ENCODE data around the gene MORC2.

The MORC2 gene

GRCh38 chr22:30922151-30922611 lies 46.4 kb downstream of the MORC2 start:
- TF ChIP-seq CTCF (tag by site-specific recombination; IDR thresholded peaks at IDR 0.05), result no peak
- TF ChIP-seq ZNF600 (tag by site-specific recombination; IDR thresholded peaks at IDR 0.05), result 0 out of 2 replicates have a peak, but pooled peaks have one; percentile 21
- TF ChIP-seq ZNF19 (tag by site-specific recombination; IDR thresholded peaks at IDR 0.05; ENCODE audit: low read depth), result no peak
- TF ChIP-seq ZNF660 (tag by site-specific recombination; IDR thresholded peaks at IDR 0.05), result no peak
- no peak for TF ChIP-seq ZNF266 (tag by site-specific recombination; IDR thresholded peaks at IDR 0.05; ENCODE audit: low read depth)
- Histone ChIP-seq H3K36me3 (ENCODE audit: control insufficient read depth in 2 of 2, insufficient read depth in 1 of 2, low read length in 2 of 2) (peaks cover 11 to 28% of the 10 kb centered on the region in 2 experiments; a peak in 2 of 3 replicates), H3K9me3 (ENCODE audit: control insufficient read depth, insufficient read depth, low read depth, low read length) (no peaks in the 10 kb centered on the region), H3K27ac (ENCODE audit: extremely low read depth, low read depth, low read length) (no peak overlapping the region), H3K4me3 (ENCODE audit: low read depth, low read length) (no peak overlapping the region), H3K4me1 (ENCODE audit: control insufficient read depth, insufficient read depth, low read length) (no peaks in the 10 kb centered on the region)
- POLR2A ChIA-PET, result no interaction called here
- CTCF ChIA-PET, result interaction anchor here (0.8 to 6.9 kb wide), 7 partner anchors 8 to 288 kb away, joined by 3 to 166 read pairs (median 26); no protein-coding TSS in a partner anchor

- no peak for TF ChIP-seq KLF1 (tag by site-specific recombination; IDR thresholded peaks at IDR 0.05)
- no peak for TF ChIP-seq ZNF157 (tag by site-specific recombination; IDR thresholded peaks at IDR 0.05)
- TF ChIP-seq ZNF23 (tag by site-specific recombination; IDR thresholded peaks at IDR 0.05; ENCODE audit: borderline replicate concordance), result no peak
- TF ChIP-seq, protein P1, sequence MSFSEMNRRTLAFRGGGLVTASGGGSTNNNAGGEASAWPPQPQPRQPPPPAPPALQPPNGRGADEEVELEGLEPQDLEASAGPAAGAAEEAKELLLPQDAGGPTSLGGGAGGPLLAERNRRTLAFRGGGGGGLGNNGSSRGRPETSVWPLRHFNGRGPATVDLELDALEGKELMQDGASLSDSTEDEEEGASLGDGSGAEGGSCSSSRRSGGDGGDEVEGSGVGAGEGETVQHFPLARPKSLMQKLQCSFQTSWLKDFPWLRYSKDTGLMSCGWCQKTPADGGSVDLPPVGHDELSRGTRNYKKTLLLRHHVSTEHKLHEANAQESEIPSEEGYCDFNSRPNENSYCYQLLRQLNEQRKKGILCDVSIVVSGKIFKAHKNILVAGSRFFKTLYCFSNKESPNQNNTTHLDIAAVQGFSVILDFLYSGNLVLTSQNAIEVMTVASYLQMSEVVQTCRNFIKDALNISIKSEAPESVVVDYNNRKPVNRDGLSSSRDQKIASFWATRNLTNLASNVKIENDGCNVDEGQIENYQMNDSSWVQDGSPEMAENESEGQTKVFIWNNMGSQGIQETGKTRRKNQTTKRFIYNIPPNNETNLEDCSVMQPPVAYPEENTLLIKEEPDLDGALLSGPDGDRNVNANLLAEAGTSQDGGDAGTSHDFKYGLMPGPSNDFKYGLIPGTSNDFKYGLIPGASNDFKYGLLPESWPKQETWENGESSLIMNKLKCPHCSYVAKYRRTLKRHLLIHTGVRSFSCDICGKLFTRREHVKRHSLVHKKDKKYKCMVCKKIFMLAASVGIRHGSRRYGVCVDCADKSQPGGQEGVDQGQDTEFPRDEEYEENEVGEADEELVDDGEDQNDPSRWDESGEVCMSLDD (tag by site-specific recombination; IDR thresholded peaks at IDR 0.05), result no peak
- TF ChIP-seq SCRT2 (tag by site-specific recombination; IDR thresholded peaks at IDR 0.05), result peak; percentile 97
- TF ChIP-seq SCRT1 (tag by site-specific recombination; IDR thresholded peaks at IDR 0.05; ENCODE audit: borderline replicate concordance), result peak; percentile 96
- TF ChIP-seq, protein P2, sequence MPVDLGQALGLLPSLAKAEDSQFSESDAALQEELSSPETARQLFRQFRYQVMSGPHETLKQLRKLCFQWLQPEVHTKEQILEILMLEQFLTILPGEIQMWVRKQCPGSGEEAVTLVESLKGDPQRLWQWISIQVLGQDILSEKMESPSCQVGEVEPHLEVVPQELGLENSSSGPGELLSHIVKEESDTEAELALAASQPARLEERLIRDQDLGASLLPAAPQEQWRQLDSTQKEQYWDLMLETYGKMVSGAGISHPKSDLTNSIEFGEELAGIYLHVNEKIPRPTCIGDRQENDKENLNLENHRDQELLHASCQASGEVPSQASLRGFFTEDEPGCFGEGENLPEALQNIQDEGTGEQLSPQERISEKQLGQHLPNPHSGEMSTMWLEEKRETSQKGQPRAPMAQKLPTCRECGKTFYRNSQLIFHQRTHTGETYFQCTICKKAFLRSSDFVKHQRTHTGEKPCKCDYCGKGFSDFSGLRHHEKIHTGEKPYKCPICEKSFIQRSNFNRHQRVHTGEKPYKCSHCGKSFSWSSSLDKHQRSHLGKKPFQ (tag by site-specific recombination; IDR thresholded peaks at IDR 0.05), result no peak
- H3K4me1 ChIP-seq (ENCODE audit: control insufficient read depth, insufficient read depth, low read length), result no peaks in the 10 kb centered on the region
- no peaks in the 10 kb centered on the region for H3K9me3 ChIP-seq (ENCODE audit: control insufficient read depth, insufficient read depth, low read depth, low read length)
- CTCF ChIA-PET, result interaction anchor here (0.6 to 6.9 kb wide), 30 partner anchors 9 to 802 kb away, joined by 3 to 166 read pairs (median 4); no protein-coding TSS in a partner anchor
- no peak overlapping the region for H3K27ac ChIP-seq (ENCODE audit: extremely low read depth, low read depth, low read length)
- POLR2A ChIA-PET, result interaction anchor here (0.6 kb wide), 1 partner anchor 45 kb away, joined by 3 read pairs; no protein-coding TSS in a partner anchor
- H3K36me3 ChIP-seq (ENCODE audit: control insufficient read depth in 2 of 2, insufficient read depth in 1 of 2, low read length in 2 of 2), result peaks cover 5 to 19% of the 10 kb centered on the region in 2 experiments; a peak in 2 of 3 replicates
- H3K4me3 ChIP-seq (ENCODE audit: low read depth, low read length), result no peak overlapping the region
These were observed 47.5 kb downstream of the MORC2 start for GRCh38 chr22:30921108-30921507.

GRCh38 chr22:30920407-30920806 lies 48.2 kb downstream of the MORC2 start:
- Histone ChIP-seq H3K4me3 (ENCODE audit: low read depth, low read length) (no peak overlapping the region), H3K27ac (ENCODE audit: extremely low read depth, low read depth, low read length) (no peak overlapping the region), H3K36me3 (ENCODE audit: control insufficient read depth in 2 of 2, insufficient read depth in 1 of 2, low read length in 2 of 2) (peaks cover 3 to 12% of the 10 kb centered on the region in 2 experiments; a peak in 2 of 3 replicates), H3K9me3 (ENCODE audit: control insufficient read depth, insufficient read depth, low read depth, low read length) (peaks cover 2% of the 10 kb centered on the region), H3K4me1 (ENCODE audit: control insufficient read depth, insufficient read depth, low read length) (no peaks in the 10 kb centered on the region)
- TF ChIP-seq ZNF660 (tag by site-specific recombination; IDR thresholded peaks at IDR 0.05), result 0 out of 2 replicates have a peak, but pooled peaks have one; percentile 46
- TF ChIP-seq PRDM6 (tag by site-specific recombination; IDR thresholded peaks at IDR 0.05), result no peak
- no peak for TF ChIP-seq ZNF23 (tag by site-specific recombination; IDR thresholded peaks at IDR 0.05; ENCODE audit: borderline replicate concordance)
- peak; percentile 86 for TF ChIP-seq PRDM1 (tag by site-specific recombination; IDR thresholded peaks at IDR 0.05)
- TF ChIP-seq CTCF (tag by site-specific recombination; IDR thresholded peaks at IDR 0.05), result peak; percentile 63; the same call in 1 of the 2 replicates
- no peak for TF ChIP-seq ZNF394 (tag by site-specific recombination; IDR thresholded peaks at IDR 0.05; ENCODE audit: borderline replicate concordance)
- TF ChIP-seq ZNF654 (tag by site-specific recombination; IDR thresholded peaks at IDR 0.05; ENCODE audit: low read depth), result peak; percentile 50
- CTCF ChIA-PET, result interaction anchor here (0.6 to 6.9 kb wide), 68 partner anchors 10 to 1868 kb away, joined by 3 to 166 read pairs (median 4); partner anchors contain the start of gene SLC35E4
- POLR2A ChIA-PET, result no interaction called here
